Neural progenitor cell (in vitro differentiated cells): ENCODE measurements around the gene P3H2.

ENCODE experiments used
- CTCF ChIP-seq: fragments of 200-600 bp; sonication (generic); IDR thresholded peaks from 2 replicates; pipeline ENCODE4 v1.5.1; 2017; ENCODE audit warnings: antibody characterized with exemption, mild to moderate bottlenecking
- EZH2phosphoT487 ChIP-seq: fragments of 200-600 bp; sonication (generic); IDR thresholded peaks from 2 replicates; pipeline ENCODE4 v1.6.1; 2017; ENCODE audit warnings: antibody characterized with exemption

GRCh38 chr3:189967254-189967865, 153.3 kb downstream of the P3H2 start:
- TF ChIP-seq CTCF (peak; percentile 83), EZH2phosphoT487 (no peak)
